ENCODE measurements around the gene MRC2.

The MRC2 gene

GRCh38 chr17:62705778-62706597, 78.5 kb downstream of the MRC2 start:
- TF ChIP-seq, protein P1, sequence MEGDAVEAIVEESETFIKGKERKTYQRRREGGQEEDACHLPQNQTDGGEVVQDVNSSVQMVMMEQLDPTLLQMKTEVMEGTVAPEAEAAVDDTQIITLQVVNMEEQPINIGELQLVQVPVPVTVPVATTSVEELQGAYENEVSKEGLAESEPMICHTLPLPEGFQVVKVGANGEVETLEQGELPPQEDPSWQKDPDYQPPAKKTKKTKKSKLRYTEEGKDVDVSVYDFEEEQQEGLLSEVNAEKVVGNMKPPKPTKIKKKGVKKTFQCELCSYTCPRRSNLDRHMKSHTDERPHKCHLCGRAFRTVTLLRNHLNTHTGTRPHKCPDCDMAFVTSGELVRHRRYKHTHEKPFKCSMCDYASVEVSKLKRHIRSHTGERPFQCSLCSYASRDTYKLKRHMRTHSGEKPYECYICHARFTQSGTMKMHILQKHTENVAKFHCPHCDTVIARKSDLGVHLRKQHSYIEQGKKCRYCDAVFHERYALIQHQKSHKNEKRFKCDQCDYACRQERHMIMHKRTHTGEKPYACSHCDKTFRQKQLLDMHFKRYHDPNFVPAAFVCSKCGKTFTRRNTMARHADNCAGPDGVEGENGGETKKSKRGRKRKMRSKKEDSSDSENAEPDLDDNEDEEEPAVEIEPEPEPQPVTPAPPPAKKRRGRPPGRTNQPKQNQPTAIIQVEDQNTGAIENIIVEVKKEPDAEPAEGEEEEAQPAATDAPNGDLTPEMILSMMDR (IDR thresholded peaks at IDR 0.05; ENCODE audit: borderline replicate concordance, control extremely low read depth, extremely low read depth, insufficient read depth, missing control alignments): no peak
- in situ Hi-C loops (cut with MboI; ENCODE audit: low sequenced_read_pairs, unreplicated experiment): loop anchor here (10.0 kb wide), 1 partner anchor 269 kb away; no protein-coding TSS in a partner anchor
- DNase-seq (ENCODE audit: low spot score): no peak

GRCh38 chr17:62706598-62707424, 79.3 kb downstream of the MRC2 start:
- in situ Hi-C loops (cut with MboI; ENCODE audit: low sequenced_read_pairs, unreplicated experiment): loop anchor here (10.0 kb wide), 1 partner anchor 268 kb away; no protein-coding TSS in a partner anchor
- TF ChIP-seq, protein P1 (IDR thresholded peaks at IDR 0.05; ENCODE audit: borderline replicate concordance, control extremely low read depth, extremely low read depth, insufficient read depth, missing control alignments): no peak
- DNase-seq (ENCODE audit: low spot score): no peak

- in situ Hi-C loops (cut with MboI; ENCODE audit: low sequenced_read_pairs, unreplicated experiment): loop anchor here (10.0 kb wide), 1 partner anchor 267 kb away; no protein-coding TSS in a partner anchor
- DNase-seq (ENCODE audit: low spot score): no peak
- TF ChIP-seq, protein P1 (IDR thresholded peaks at IDR 0.05; ENCODE audit: borderline replicate concordance, control extremely low read depth, extremely low read depth, insufficient read depth, missing control alignments): no peak
Measured at GRCh38 chr17:62707425-62707739, 79.9 kb downstream of the MRC2 start.

DNA sequence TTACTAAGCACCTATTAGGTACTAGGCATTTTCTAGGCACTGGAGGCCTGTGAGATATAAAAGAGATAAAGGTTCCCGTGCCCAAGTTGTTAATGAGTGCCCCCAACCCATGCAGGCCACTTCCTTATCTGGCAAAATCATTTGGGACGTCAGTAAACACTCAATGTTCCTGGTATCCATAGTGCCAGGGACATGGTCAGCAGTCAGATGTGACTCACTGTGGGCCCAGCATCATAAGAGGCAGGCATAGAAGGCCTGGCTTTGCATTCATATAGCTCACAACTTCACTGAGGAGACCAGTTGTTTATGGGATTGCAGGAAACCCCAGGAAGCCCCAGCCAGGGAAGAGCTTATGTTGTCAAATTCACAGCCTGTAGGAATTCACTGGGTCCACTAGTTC, 81.1 kb downstream of the MRC2 start:
- TF ChIP-seq, protein P1 (IDR thresholded peaks at IDR 0.05; ENCODE audit: borderline replicate concordance, control extremely low read depth, extremely low read depth, insufficient read depth, missing control alignments): no peak
- in situ Hi-C loops (cut with MboI; ENCODE audit: low sequenced_read_pairs, unreplicated experiment): loop anchor here (10.0 kb wide), 1 partner anchor 266 kb away; no protein-coding TSS in a partner anchor

GRCh38 chr17:62712171-62712581, 84.7 kb downstream of the MRC2 start:
- no peak for DNase-seq (ENCODE audit: low spot score)
- in situ Hi-C loops (cut with MboI; ENCODE audit: low sequenced_read_pairs, unreplicated experiment): no loop called here
- TF ChIP-seq, protein P1 (IDR thresholded peaks at IDR 0.05; ENCODE audit: borderline replicate concordance, control extremely low read depth, extremely low read depth, insufficient read depth, missing control alignments): no peak

More for the DNA sequence above, 81.1 kb downstream of the MRC2 start:
- no peak for DNase-seq (ENCODE audit: low spot score)

DNA sequence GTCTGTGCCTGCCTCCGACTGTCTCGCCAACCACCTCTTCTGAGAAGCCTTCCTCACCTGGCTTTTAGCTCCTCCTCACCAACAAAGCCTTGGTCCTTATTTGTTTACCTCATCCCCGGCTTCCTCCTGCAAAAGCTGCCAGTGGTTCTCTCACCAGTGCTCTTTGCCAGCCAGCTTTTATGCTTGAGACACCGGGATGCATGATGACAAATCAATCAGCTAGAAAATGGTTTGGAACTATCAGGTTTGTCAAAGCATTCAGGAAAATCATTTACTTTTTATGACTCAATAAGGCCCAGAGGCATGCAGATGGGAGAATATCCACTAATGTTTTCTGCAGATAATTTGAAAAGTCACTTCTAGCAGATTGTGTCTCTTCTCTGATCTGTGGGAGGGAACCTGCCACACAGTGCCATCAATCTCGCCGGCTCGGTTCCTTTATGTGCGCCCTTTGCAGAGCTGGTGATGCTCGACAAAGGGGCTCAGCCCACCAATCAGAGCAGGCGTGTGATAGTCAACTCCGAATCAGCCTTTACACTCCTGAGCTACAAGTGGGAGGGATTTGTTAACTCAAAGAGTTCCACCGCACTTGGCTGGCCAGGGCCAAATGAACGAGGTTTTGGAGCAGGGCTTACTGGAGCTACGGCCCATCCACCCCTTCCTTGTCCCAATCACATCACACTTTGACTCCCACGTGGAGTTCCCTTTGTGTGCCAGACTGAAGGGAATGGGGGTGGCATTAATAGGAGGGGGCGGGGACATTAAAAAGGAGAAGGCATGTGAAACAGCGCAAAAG, 85.8 kb downstream of the MRC2 start:
- DNase-seq (ENCODE audit: low spot score): no peak
- TF ChIP-seq, protein P1 (IDR thresholded peaks at IDR 0.05; ENCODE audit: borderline replicate concordance, control extremely low read depth, extremely low read depth, insufficient read depth, missing control alignments): no peak
- in situ Hi-C loops (cut with MboI; ENCODE audit: low sequenced_read_pairs, unreplicated experiment): no loop called here

Measured in GM13976 (cell line).